HG03108 (cell line): ENCODE measurements around the gene PRMT1.
"Not testable (repeated sequence)": the region's sequence is repeated elsewhere in the genome, so short reads cannot be mapped to it uniquely, and the experiment has no call there.

Experiments used
- ATAC-seq: cut with Tn5 transposase; IDR thresholded peaks from one replicate; pipeline ENCODE4 v1.9.1; 2021; ENCODE audit warnings: moderate library complexity; ENCODE audit not compliant: unreplicated experiment

PRMT1 gene

DNA sequence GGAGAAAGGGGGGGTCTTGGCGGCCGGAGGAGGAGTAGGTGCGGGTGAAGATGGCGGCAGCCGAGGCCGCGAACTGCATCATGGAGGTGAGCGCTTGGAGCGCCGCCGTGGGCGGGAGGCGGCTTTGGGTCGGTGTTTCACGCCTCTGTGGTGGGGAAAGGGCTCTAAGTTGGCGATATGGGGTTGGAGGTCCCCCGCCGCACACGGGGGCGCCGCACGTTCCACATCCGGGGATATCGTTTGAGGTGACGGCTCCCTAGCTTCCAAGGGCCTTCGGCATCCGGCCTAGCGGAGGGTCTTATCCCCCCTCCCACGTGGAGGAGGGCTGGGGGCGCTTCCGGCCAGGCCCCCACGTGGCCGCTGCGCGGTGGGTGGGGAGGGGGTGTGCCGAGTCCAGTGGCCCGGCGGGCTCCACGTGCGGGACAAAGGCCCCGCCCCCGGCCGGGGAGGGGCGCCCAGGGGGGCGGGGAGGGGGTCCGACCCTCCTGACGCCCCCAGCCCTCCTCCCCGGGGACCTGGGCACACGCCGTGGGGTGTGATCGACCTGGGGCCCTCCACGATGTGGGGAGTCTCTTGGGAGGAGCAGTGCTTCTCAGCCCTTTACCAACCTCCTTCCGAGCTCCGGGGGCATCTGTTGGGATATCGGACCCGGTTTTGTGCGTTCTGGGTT lies at the start of gene PRMT1:
TSS of gene PRMT1 (plus strand) at position 41 of the 670 bp plus-strand sequence. CDS start at position 51, 10 bp downstream.
- no peak for ATAC-seq

DNA sequence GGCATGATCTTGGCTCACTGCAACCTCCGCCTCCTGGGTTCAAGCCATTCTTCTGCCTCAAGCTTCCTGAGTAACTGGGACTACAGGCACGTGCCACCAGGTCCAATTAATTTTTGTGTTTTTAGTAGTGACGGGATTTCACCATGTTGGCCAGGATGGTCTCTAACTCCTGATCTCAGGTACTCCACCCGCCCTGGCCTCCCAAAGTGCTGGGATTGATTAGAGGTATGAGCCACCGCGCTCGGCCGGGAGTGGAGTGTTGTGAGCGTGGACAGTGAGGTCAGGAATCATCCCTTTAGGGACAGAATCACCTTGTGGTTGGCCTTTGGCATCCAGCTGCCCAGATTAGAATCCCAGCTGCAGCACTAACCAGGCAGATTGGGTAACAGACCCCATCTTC lies 47.4 kb upstream of the PRMT1 start:
- no peak for ATAC-seq

DNA sequence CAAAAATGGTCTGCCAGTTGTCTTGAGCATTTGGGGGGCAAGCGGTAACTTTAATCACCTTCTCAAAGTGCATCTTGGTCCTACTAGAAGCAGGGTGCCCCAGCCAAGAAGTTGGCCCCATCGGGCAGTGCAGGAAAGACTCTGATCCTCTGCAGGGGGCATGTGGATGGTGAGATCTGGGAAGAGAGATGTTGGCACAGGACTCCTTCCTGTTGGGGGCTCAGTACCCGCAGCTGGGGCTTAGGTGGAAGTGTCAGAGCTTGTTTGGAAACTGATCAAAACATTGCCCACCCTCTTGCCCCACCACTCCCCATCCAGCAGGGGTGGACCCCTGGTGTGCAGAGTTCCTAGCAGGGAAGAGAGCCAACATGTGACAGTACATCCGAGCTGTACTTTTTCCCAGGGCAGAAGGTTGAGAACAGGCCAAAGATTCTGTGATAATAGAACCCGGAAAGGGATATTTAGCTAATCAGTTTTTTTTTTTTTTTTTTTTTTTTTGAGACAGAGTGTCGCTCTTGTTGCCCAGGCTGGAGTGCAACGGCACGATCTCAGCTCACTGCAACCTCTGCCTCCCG lies 46.0 kb upstream of the PRMT1 start:
- ATAC-seq = no peak

DNA sequence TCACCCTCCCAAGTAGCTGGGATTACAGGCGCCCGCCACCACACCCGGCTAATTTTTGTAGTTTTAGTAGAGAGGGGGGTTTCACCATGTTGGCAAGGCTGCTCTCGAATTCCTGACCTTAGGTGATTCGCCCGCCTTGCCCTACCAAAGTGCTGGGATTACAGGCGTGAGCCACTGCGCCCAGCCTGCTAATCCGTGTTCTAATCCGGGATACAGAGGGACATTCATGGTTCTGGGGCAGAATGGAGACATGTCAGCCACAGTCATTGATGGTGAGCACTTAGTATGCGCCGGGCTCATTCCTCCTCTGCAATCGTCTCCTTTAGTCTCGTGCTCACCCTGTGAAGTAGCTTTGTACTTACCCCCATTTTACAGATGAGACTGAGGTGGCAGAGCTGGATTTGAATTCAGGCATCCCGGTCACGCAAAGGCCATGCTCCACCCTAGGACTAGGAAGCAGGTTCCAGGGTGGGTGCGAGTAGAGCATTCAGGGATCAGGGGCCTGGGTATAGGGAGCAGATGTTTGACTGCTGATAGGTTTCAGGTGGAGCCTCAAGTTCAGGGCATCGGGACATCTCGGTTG lies 45.4 kb upstream of the PRMT1 start:
- ATAC-seq = no peak

DNA sequence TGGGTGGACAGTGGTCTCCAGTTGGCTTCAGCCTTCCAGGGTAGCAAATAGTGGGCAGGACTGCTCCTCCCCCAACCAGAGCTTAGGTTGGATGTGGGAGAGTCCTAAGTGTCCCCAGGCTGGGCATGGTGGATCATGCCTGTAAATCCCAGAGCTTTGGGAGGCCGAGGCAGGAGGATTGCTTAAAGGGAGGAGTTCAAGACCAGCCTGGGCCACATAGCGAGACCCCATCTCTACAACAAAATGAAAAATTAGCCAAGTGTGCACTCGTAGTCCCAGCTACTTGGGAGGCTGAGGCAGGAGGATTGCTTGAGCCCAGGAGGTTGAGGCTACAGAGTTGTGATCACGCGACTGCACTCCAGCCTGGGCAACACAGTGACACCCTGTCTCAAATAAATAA lies 44.5 kb upstream of the PRMT1 start:
- no peak for ATAC-seq

DNA sequence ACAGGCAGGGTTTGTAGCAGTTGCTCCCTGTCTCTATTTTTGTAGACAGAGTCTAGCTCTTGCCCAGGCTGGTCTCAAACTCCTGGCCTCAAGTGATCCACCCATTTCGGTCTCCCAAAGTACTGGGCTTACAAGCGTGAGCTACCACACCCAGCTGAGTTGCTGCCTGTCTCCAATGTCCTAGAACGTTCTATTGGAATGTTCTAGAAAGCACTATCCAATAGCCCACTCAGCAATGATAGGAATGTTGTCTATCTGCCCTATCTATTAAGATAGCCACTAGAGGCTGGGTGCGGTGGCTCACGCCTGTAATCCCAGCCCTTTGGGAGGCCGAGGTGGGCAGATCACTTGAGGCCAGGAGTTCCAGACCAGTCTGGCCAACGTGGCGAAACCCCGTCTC lies 43.8 kb upstream of the PRMT1 start:
- ATAC-seq = not testable (repeated sequence)

DNA sequence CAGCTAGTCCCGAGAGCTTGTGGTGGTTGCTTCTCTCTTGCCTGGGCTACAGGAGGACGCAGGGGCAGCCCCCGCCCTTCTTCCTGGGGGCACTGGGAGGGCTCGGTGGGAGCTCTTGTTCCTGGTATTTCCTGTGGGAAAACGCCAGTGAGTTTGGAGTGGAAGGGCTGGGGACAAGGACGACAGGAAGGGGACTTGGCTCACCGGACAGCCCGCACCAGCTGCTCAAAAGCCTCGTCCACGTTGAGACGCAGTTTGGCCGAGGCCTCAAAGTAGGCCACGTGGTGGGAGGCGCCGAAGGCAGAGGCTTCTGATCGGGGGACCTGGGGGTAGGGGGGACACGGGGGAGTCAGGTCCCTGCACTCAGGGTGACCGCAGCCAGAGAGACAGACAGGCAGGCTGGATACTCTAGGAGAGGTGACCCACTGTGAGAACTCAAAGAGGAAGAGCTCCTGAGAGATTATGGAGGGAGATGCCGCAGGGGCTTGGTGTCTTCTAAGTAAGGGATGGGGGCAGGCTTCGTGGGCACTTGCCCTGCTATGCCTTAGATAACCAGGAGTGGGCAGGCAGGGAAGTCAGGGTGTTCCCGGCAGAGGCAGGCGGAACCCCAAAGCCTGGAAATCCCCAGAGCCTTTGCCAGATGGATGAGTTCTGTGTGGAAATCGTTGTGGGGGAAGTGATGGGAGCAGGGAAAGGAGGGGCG lies 41.4 kb upstream of the PRMT1 start:
- no peak for ATAC-seq

DNA sequence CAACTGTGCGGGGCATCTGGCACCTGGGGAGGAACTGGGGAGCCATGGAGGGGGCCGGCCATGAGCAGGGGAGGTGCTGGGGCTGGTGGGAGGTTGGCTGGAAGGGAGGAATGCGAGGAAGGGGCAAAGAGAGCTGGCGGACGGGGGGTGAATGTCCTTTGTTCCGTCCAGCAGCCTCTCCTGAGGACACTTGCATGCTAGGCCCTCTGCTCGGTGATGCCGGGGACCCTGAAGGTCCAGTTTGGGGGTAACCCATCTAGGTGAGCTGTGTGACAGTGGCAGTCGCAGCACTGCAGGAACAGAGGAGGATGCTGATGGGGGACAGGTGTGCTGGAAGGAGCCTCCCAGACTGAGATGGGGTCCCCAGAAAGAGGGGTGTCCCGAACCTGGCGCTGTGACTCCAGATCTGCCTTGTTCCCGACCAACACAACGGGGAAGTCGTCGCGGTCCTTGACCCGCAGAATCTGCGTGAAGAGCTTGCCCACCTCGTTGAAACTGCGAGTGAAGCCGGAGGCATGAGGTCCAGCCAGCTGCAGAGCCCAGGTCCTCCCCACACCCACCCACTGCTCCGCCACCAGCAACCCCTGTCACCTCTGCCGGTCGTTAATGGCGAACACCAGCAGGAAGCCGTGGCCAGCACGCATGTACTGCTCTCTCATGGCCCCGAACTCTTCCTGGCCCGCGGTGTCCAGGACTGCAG lies 40.7 kb upstream of the PRMT1 start:
- ATAC-seq = no peak

DNA sequence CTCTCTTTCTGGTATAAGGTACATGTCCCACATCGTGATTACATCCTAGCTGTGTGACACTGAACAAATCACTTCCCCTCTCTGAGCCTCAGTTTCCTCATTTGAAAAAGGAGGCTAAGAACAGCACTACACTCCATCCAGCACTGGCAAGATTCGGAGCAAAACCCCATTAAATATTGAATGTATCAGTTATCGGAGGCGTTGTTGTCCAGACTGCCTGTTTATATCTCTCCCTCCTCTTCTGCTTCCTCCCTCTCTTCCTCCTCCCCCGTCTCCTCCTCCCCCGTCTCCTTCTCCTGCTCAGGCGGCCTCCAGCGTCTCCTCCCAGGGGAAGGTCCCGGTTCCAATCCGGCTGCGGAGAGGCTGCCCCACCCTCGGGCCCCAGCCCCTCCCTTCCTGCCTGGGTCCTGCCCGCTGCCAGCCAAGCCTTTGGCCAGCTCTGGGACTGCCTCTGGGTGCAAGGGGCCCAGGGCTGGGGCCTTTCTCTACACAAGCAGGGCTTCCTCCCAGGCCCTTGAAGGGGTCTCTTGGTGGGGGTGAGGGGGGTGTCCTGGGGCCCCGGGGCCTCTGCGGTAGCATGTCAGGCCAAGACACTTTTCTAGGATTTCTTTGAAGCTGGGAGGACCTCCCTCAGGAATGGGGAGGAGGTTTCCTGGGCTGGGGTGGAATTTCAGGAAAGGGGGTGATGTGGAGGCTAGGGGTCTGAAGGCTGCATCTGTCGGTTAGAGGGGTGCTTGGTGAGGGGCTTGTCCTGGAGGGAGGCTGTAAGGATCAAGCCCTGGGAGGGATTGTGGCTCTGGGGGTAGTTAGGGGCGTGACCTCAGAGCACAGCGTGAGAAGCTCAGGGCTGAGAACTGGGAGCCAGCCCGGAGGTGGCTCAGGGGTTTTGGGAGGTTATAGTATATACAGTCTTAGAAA lies 39.0 kb upstream of the PRMT1 start:
- no peak for ATAC-seq

DNA sequence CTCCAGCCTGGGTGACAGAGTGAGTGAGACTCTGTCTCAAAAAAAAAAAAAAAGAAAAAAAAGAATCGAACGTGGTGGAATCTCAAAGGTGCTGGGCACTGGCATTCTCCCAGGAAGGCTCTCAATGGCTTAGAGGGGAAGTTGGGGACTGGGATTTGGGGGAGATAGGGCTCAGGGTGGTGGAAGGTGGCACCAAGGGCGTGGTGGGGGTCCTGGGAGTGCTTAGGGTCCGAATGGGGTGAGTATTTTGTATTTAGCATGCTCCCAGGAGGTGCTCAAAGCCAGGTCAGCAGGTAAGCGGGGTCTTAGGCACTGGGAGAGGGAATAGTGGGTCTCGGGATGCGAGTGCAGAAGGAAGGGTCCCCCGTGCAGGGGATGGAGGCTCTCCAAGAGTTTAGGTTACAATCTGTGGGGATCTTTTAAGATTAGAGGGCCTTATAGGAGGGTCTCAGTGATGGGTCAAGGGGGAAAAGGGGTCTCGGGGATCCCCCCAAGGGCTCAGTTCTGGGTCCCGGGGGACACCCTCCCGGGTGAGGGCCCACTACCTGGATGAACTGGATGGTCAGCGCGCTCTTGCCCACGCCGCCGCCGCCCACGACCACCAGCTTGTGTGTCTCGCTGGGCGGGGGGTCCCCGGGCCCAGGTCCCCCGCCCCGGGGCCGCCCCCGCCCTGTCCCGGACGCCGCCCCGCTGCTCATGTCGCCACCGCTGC lies 37.5 kb upstream of the PRMT1 start:
- no peak for ATAC-seq

DNA sequence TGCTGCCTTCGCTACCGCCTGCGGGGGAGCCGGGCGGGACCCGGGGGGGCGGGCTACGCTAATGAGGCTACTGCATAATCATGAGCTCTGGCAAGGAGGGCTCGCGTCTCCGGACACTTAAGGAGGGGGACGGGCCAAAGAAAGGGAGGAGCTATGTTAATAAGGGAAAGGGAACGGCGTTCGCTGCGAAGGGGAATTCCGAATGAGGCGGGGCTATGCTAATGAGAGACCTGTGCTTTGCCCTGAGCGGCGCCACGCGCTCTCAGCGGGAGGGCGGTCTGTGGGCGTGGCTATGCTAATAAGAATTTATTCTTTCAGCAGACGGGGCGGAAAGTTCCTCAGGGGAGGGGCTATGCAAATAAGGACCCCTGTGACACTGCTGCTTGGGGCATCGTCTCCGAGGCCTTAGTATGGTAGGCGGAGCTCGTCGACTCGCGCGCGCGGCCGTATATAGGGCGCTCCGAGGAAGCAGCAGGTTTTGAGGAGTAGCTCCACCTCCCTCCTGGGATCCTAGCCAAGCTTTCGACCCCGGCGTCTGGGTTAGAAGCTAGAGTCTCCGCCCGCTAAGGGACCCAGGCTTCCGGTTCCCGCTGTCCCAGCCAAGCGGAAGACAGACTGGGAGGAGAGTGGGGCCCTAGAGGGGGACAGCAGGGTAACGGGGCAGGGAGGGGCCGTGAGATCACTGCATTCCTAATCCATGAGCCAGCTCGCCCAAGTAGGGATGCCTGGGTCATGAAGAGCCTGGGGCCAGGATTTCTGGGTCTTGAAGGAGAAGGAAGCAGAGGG lies 36.8 kb upstream of the PRMT1 start, which contains the start of gene RRAS:
TSS of gene RRAS (minus strand) at position 31 of the 786 bp plus-strand sequence. CDS start 45 bp downstream, outside the sequence.
- ATAC-seq = peak; percentile 53

DNA sequence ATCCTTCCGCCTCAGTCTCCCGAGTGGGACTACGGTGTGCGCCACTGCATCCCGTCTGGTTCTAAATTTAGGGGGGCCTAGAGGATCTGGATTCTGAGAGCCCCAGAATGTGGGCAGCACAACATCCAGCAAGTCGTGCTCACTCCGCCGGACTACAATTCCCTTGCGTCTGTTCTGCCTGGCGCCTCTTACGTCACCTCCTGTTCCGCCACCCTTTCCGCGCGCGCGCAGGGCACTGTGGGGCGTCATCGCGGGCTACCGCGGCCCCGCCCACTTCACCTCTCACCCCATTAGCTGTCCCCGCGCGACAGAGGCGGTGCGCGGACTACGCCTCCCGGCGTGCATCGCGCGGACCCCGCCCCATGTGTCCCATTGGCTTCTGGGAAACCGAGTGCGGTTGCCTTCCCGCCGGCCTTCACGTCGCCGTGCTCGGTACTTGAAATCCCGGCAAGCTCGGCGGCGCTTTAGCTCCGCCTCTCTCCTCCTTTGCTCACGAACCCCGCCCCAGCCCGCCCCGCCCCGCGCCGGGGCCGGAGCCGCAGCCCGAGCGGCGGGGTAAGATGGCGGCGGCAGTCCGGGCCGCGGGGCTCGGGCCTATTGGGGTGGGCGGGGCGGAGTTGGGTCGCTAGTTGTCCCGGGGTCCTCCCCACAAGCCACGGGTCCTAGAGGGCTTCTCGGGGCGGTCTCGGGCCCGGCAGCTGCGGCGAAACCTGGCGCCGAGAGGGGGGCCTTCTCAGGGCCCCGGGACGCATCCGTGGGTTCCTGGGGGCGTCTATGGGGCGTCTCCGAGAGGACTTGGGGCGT lies 35.2 kb upstream of the PRMT1 start, which contains the start of gene SCAF1:
TSS of gene SCAF1 (plus strand) at position 522 of the 804 bp plus-strand sequence. CDS start 2,818 bp downstream, outside the sequence.
- ATAC-seq = peak; percentile 48

DNA sequence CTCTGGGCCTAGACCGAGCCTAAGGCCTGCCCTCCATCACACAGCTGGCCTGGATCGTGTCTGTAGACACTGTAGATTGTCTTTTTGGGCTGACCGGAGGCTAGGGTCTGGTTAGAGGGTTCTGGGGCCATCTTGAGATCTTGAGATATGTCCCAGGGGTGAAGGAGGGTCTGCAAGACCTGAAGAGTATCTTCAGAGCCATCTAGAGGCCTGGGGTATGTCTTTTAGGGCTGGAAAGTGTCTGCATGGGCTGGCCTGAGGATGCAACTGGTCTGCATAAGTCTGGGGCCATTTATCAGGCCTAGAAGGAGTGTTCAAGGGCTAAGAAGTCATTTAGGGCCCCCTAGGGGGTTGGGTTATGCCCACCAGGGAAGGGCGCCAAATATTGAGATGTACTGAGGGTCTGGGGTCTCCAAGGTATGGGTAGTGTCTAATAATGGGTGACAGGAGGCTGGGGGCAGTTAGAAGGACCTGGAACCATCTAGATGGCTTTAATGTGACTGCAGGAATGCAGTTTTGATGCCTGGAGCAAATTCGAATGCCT lies 34.5 kb upstream of the PRMT1 start:
- ATAC-seq = no peak

DNA sequence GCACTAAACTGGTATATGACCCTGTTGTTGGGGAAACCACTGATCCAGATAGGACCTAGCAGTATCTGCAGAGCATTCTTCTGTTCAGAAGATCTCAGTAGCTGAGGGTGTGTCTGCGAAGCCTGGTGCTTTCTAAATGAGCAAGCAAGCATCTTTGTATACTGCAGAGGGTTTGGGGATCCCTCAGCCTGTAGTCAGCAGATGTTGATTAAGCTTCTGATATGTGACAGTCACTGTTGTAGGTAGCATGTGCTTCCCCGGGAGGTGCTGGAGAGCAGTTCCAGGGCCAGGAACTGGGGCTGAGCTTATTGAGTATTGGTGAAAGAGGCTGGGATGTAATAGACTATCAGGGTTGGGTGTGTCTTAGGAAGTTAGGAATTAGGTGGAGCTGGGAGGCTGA lies 33.6 kb upstream of the PRMT1 start:
- ATAC-seq = no peak

DNA sequence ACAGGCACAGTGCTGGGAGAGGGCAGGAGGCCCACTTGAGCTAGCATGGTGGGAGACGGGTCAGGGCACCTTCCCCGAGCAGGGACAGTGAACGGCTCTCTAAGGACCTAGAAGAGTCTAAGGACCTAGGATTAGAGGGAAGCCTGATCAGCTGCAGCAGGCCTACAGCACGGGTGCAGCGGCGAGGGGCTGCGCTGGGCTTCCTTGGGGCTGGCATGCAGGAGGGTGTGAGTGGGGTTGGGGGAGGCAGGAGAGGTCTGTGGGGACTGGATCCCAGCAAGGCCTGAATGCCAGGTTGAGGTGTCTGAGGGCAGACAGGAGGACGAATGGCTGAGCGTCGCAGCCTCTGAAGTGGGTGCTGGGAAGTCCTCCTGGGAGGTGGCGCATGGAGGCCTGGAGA lies 31.5 kb upstream of the PRMT1 start:
- no peak for ATAC-seq

DNA sequence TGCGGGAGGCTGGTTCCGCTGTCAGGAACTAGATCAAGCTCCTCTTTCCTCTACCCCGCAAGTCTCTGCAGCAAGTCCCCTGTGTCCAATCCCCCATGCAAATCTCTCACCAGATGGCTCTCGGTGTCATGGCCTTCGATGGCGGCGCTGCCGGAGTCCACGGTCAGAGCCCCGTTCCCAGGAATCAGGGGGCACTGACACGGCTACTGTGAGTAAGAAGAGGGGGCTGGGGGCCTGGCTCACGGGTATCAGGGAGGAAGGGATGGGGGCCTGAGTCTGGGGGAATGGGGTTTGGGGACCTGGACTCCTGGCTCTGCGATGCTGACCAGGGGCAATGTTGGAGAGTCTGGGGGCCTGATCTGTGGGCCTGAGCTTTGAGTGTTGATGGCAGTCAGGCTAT lies 31.1 kb upstream of the PRMT1 start:
- no peak for ATAC-seq

DNA sequence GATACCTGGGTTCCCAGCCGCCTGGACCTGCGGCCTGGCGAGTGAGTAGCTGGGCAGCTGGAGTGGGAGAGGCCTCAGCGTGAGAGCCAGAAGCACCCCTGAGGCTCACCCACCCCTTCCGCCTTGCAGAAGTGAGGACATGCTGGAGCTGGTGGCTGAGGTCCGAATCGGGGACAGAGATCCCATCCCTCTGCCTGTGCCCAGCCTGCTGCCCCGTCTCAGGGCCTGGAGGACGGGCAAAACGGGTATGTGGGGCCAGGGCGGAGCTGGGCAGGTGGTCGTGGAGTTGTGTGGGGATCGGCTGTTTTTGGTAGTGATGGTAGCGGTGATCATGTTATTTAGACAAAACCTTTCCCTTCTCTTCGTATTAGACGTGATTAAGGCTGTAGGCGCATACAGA lies 30.5 kb upstream of the PRMT1 start:
- no peak for ATAC-seq
